Transverse colon (tissue), 4 donors: ENCODE results near the gene RARB. TPM values are rescaled to one million over a fixed set of nuclear protein-coding genes. Genes with fewer than 3 reads are reported as not detected.

Experiments used
- DNase-seq: peaks from one replicate; pipeline ENCODE4 v3.0.0-alpha.2; 2019
- H3K27ac ChIP-seq, 4 donors: fragments of 200-600 bp; sonication (generic); 2 replicates each; pipeline ENCODE4 v1.5.1; 2016 to 2018; ENCODE audit warnings: inconsistent platforms in 4 of 4
- H3K27me3 ChIP-seq: fragments of 200-600 bp; sonication (generic); 2 replicates; pipeline ENCODE4 v1.5.1; 2017; ENCODE audit warnings: inconsistent platforms
- H3K36me3 ChIP-seq, 4 donors: fragments of 200-600 bp; sonication (generic); 2 replicates each; pipeline ENCODE4 v1.5.1; 2017 to 2019; ENCODE audit warnings: inconsistent platforms in 4 of 4
- H3K4me1 ChIP-seq, 4 donors: fragments of 200-600 bp; sonication (generic); 2 replicates each; pipeline ENCODE4 v1.5.1; 2017 to 2020; ENCODE audit warnings: inconsistent platforms in 4 of 4
- H3K4me3 ChIP-seq, 4 donors: fragments of 200-600 bp; sonication (generic); 1 replicate in 1 of 4; 2 replicates in 3 of 4; pipeline versions ENCODE4 v1.5.1 to v1.6.1; 2017 to 2019; ENCODE audit warnings: inconsistent platforms in 4 of 4
- H3K9me3 ChIP-seq, 2 donors: fragments of 200-600 bp; sonication (generic); 2 replicates each; pipeline ENCODE4 v1.5.1; 2017 to 2019; ENCODE audit warnings: inconsistent platforms in 2 of 2
- CTCF ChIP-seq, 5 experiments: fragments of 200-600 bp in 3 of 5; fragments of 450-650 bp in 2 of 5; sonication (generic) in 3 of 5; IDR thresholded peaks; 1 replicate in 2 of 5; 2 replicates in 3 of 5; pipeline ENCODE4 v1.5.1; 2016 to 2017; ENCODE audit warnings: antibody characterized with exemption in 5 of 5, inconsistent platforms in 3 of 5, mild to moderate bottlenecking in 2 of 5, moderate library complexity in 1 of 5
- EP300 ChIP-seq: sonication (generic); formaldehyde crosslinking; IDR thresholded peaks from one replicate; pipeline ENCODE4 v1.6.1; 2017; ENCODE audit warnings: antibody characterized with exemption, low read depth
- POLR2A ChIP-seq: fragments of 450-650 bp; IDR thresholded peaks from one replicate; pipeline ENCODE4 v1.6.1; 2016; ENCODE audit warnings: antibody characterized with exemption, mild to moderate bottlenecking, moderate library complexity
- POLR2AphosphoS5 ChIP-seq, 3 donors: sonication (generic); formaldehyde crosslinking; IDR thresholded peaks; one replicate each; pipeline ENCODE4 v1.6.1; 2016; ENCODE audit warnings: antibody characterized with exemption in 3 of 3
- WGBS, 2 donors: methylation state at CpG; one replicate each; pipeline ENCODE4 v1.1.5; 2018; ENCODE audit warnings: low coverage in 1 of 2; 5-methylcytosine and 5-hydroxymethylcytosine counted together
- in situ Hi-C, 4 donors: fragments of 200-750 bp; cut with MboI; loops; one replicate each; pipeline versions ENCODE4 v1.15.0 to v1.15.1; 2017; ENCODE audit warnings: low sequenced_read_pairs in 3 of 4, low pct_ligation_motif_present in 1 of 4, low pct_unique_long_range_greater_than_20kb in 1 of 4
- intact Hi-C: fragments of 100-400 bp; cut with DNase I; formaldehyde crosslinking; loops from one replicate; pipeline ENCODE4 v1.15.1; 2023; ENCODE audit warnings: low total_unique reads
- total RNA-seq, 4 donors: library from RNA; depleted of rRNA; stranded (reverse); fragments of >200 nt; gene quantifications; one replicate each; pipeline ENCODE4 v1.1.0, GENCODE V29; 2016

The RARB gene
- total RNA-seq, 4 donors from 2014 or later = 2.4 to 4.5 (median 2.9) TPM; not detected in 1

DNA sequence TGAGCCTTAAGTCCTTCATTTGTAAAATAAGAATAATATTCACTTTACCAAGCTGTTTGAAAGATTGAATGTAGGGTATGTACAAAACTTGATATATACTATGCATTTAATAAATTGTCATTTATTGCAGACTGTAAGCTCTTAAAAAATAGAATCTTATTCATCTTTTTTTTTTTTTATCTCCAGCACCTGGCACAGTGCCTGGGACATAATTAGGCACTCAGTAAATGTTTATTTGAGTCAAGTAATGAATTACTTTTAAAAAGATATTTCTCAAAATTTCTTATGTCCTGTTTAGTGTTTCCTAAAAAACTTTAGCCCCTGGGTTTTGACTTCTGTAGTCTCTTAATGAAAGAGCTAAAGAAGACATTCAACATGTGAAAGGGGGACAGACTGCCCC lies 164.9 kb downstream of the RARB start:
- TF ChIP-seq POLR2A = no peak
- no peak for TF ChIP-seq CTCF (IDR thresholded peaks at IDR 0.05)
- TF ChIP-seq EP300 = no peak
- TF ChIP-seq POLR2AphosphoS5 (IDR thresholded peaks at IDR 0.05) = no peak
- Histone ChIP-seq H3K36me3 (peaks cover 0 to 2% (median under 1%) of the 10 kb centered on the region in 4 donors), H3K27me3 (no peaks in the 10 kb centered on the region), H3K4me1 (peaks cover 0 to 17% (median 1%) of the 10 kb centered on the region in 4 donors), H3K4me3 (no peak overlapping the region), H3K9me3 (no peaks in the 10 kb centered on the region), H3K27ac (no peak overlapping the region)
- in situ Hi-C loops (loop anchor here (10.0 to 25.0 kb wide), 5 partner anchors 581 to 831 kb away; no protein-coding TSS in a partner anchor), intact Hi-C loops (no loop called here)
- DNase-seq = no peak

DNA sequence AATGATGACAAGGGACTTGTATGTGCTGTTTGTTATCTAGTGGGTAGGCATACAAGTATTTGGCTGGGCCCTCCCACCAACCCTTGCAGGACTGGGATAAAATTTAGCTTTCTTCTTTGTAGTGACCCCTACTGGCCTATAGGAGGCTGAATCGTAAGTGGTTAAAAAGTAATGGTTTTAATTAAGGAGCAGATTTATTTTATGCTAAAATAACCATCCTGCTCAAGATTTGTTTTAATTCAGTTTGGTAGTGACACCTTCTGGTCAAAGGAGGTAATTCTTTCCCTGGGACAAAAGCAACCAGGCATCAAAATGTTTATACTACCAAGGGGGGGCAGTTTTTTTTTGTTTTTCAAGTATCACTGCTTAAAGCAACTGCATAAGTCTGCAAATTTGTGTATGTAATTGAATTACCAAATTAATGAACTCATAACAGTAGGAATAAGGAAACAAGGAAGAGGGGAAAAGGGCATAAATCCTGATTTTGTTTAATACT lies 166.0 kb downstream of the RARB start:
- TF ChIP-seq CTCF (IDR thresholded peaks at IDR 0.05) = peak; percentile 76 to 87 (median 79)
- no peak for TF ChIP-seq POLR2AphosphoS5 (IDR thresholded peaks at IDR 0.05)
- no peak for TF ChIP-seq POLR2A
- WGBS, 2 donors = 0% methylated on average over 1 of the region's 1 CpG
- peaks cover 0 to 12% (median 5%) of the 10 kb centered on the region in 4 donors for H3K36me3 ChIP-seq
- H3K4me1 ChIP-seq = peaks cover 0 to 17% (median 1%) of the 10 kb centered on the region in 4 donors
- H3K27ac ChIP-seq = no peak overlapping the region
- no peak for DNase-seq
- H3K9me3 ChIP-seq = no peaks in the 10 kb centered on the region
- no peak overlapping the region for H3K4me3 ChIP-seq
- in situ Hi-C loops (loop anchor here (10.0 to 25.0 kb wide), 5 partner anchors 582 to 832 kb away; no protein-coding TSS in a partner anchor), intact Hi-C loops (no loop called here)
- H3K27me3 ChIP-seq = no peaks in the 10 kb centered on the region

DNA sequence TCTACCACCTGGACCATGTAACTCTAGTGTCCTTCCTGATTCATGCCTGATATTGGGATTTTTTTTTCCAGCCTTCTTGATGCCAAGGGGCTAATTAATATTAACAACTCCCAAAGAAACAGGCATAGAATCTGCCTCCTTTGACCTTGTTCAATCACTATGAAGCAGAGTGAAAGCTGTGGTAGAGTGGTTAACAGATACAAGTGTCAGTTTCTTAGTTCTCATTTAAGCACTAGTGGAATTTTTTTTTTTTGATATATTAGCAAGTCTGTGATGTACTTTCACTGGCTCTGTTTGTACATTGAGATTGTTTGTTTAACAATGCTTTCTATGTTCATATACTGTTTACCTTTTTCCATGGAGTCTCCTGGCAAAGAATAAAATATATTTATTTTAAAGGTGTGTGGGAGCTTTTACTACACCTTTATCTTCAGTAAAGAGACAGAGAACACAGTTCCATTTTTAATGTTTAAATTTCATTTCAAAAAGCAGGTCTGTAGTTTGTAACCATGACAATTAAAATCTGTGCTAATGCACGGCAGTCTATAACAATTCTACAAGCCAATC lies 169.6 kb downstream of the RARB start:
- intact Hi-C loops (no loop called here), in situ Hi-C loops (loop anchor here (10.0 to 25.0 kb wide), 5 partner anchors 585 to 835 kb away; no protein-coding TSS in a partner anchor)
- no peak overlapping the region for H3K4me3 ChIP-seq
- peaks cover 0 to 33% (median 8%) of the 10 kb centered on the region in 4 donors for H3K36me3 ChIP-seq
- 40 to 80% methylated on average over 1 of the region's 1 CpG for WGBS, 2 donors
- H3K27me3 ChIP-seq = no peaks in the 10 kb centered on the region
- DNase-seq = no peak
- TF ChIP-seq CTCF (IDR thresholded peaks at IDR 0.05) (no peak), POLR2A (no peak), POLR2AphosphoS5 (IDR thresholded peaks at IDR 0.05) (no peak), EP300 (no peak)
- no peaks in the 10 kb centered on the region for H3K9me3 ChIP-seq
- H3K4me1 ChIP-seq = peaks cover 0 to 12% (median 1%) of the 10 kb centered on the region in 4 donors
- H3K27ac ChIP-seq = no peak overlapping the region

DNA sequence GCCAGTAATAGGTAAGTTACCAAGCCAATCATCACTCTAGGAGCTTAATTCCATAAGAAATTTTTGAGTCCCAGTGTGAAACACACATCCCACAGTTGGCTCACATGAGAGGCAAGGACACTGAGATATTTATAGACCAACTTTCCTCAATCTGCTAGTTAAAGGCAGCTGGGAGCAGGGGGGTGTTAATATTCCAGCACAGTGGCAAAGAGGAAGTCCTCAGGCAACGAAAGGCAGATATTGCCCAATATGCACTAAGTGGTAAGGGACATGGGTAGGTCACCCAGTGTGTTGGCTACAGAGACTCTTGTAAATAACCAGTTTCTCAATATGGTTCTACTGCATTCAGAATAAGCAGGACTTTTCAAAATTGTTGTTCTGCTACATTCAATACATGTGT lies 175.6 kb downstream of the RARB start:
- no peaks in the 10 kb centered on the region for H3K4me1 ChIP-seq
- no peak for DNase-seq
- no peak overlapping the region for H3K4me3 ChIP-seq
- H3K9me3 ChIP-seq = no peaks in the 10 kb centered on the region
- no peak overlapping the region for H3K27ac ChIP-seq
- in situ Hi-C loops (no loop called here), intact Hi-C loops (no loop called here)
- WGBS, 2 donors = 50 to 92% methylated on average over 1 of the region's 1 CpG
- H3K36me3 ChIP-seq = peaks cover 0 to 61% (median 20%) of the 10 kb centered on the region in 4 donors
- no peaks in the 10 kb centered on the region for H3K27me3 ChIP-seq
- TF ChIP-seq EP300 = no peak
